HCT116 (cell line): ENCODE results near the gene H19. TPM values are rescaled to one million over a fixed set of nuclear protein-coding genes. Genes with fewer than 3 reads are reported as not detected.

Experiments used
- ATAC-seq: fragments of 200-7000 bp; cut with Tn5 transposase; 2 replicates; pipeline ENCODE4 v1.9.1; 2020; ENCODE audit warnings: mild to moderate bottlenecking, moderate library complexity
- BruUV-seq: library from RNA; stranded (reverse); fragments of 400-500 nt; replicated peaks from 2 replicates; lab custom pipeline; 2021; lab: Mats Ljungman, UMichigan
- CTCF ChIA-PET: fragments of 300-600 bp; sonication (Branson Sonifier 250); formaldehyde crosslinking; loops from one replicate; lab custom pipeline; 2021; ENCODE audit warnings: antibody characterized with exemption; lab: Charles Lee
- POLR2A ChIA-PET: fragments of 300-600, 350-600 bp; sonication (Branson Sonifier 250); formaldehyde crosslinking; loops from one replicate; lab custom pipeline; 2021; ENCODE audit warnings: antibody characterized with exemption; lab: Charles Lee
- RAD21 ChIA-PET, 2 experiments: fragments of 300-600 bp; sonication (Branson Sonifier 250); formaldehyde crosslinking; loops; one replicate each; lab custom pipeline; 2023; ENCODE audit warnings: low total read pairs in 2 of 2; ENCODE audit not compliant: uncharacterized antibody in 2 of 2, unreplicated experiment in 2 of 2, low non-redundant PET in 1 of 2; lab: Charles Lee
- DNase-seq: peaks from one replicate; pipeline ENCODE4 v3.0.0-alpha.2; 2010; ENCODE audit warnings: low read depth, low spot score
- H2AFZ ChIP-seq: fragments of 200-600 bp; shearing (Covaris generic), sonication (generic); 2 replicates; pipeline ENCODE4 v1.6.1; 2017; ENCODE audit warnings: low read depth, mixed run types, mixed read lengths, antibody characterized with exemption, low read length; ENCODE audit not compliant: poor library complexity, severe bottlenecking
- H3K27ac ChIP-seq: 2 replicates; pipeline ENCODE4 v1.5.1; 2012; ENCODE audit warnings: low read depth, low read length
- H3K27me3 ChIP-seq: fragments of 200-600 bp; sonication (generic); 2 replicates; pipeline ENCODE4 v1.6.1; 2016; ENCODE audit warnings: mixed run types, low read length, mixed read lengths; ENCODE audit not compliant: insufficient read depth
- H3K36me3 ChIP-seq, 2 experiments: fragments of 200-500 bp in 1 of 2; fragments of 200-600 bp in 1 of 2; sonication (Bioruptor generic) in 1 of 2; sonication (generic) in 1 of 2; 2 replicates each; pipeline versions ENCODE4 v1.5.1 to v1.6.1; 2014 to 2016; ENCODE audit warnings: low read length in 2 of 2, inconsistent platforms in 1 of 2, mixed read lengths in 1 of 2, mixed run types in 1 of 2; ENCODE audit not compliant: insufficient read depth in 2 of 2, control insufficient read depth in 1 of 2
- H3K4me1 ChIP-seq, 2 experiments: fragments of 200-600 bp in 1 of 2; sonication (generic) in 1 of 2; 2 replicates each; pipeline versions ENCODE4 v1.5.1 to v1.6.1; 2012 to 2017; ENCODE audit warnings: low read length in 2 of 2, inconsistent platforms in 1 of 2, mild to moderate bottlenecking in 1 of 2, mixed read lengths in 1 of 2, mixed run types in 1 of 2, moderate library complexity in 1 of 2; ENCODE audit not compliant: insufficient read depth in 2 of 2, control insufficient read depth in 1 of 2
- H3K4me2 ChIP-seq: fragments of 200-600 bp; sonication (generic); 2 replicates; pipeline ENCODE4 v1.6.1; 2017; ENCODE audit warnings: mixed run types, low read length, mixed read lengths
- H3K4me3 ChIP-seq, 2 experiments: fragments of 200-600 bp in 1 of 2; sonication (generic) in 1 of 2; replicated peaks in 1 of 2; 2 replicates each; pipeline ENCODE4 v1.5.1; 2011 to 2016; ENCODE audit warnings: low read length in 2 of 2, control low read depth in 1 of 2, low read depth in 1 of 2, mild to moderate bottlenecking in 1 of 2, mixed read lengths in 1 of 2, mixed run types in 1 of 2
- H3K79me2 ChIP-seq: fragments of 200-600 bp; sonication (generic); 2 replicates; pipeline ENCODE4 v1.6.1; 2017; ENCODE audit warnings: mild to moderate bottlenecking, mixed run types, low read length, moderate library complexity, mixed read lengths; ENCODE audit not compliant: insufficient read depth
- H3K9ac ChIP-seq: fragments of 200-600 bp; sonication (generic); 2 replicates; pipeline ENCODE4 v1.6.1; 2016; ENCODE audit warnings: low read length, mixed read lengths
- H3K9me2 ChIP-seq: fragments of 200-600 bp; sonication (generic), shearing (Covaris generic); 2 replicates; pipeline ENCODE4 v1.6.1; 2017; ENCODE audit warnings: mixed run types, mild to moderate bottlenecking, moderate library complexity; ENCODE audit not compliant: insufficient read depth
- H3K9me3 ChIP-seq, 2 experiments: fragments of 200-500 bp in 1 of 2; fragments of 200-600 bp in 1 of 2; sonication (Bioruptor generic) in 1 of 2; sonication (generic) in 1 of 2; 2 replicates each; pipeline ENCODE4 v1.6.1; 2014 to 2017; ENCODE audit warnings: low read length in 2 of 2, mixed read lengths in 2 of 2, inconsistent platforms in 1 of 2, low read depth in 1 of 2, mild to moderate bottlenecking in 1 of 2, mixed run types in 1 of 2, moderate library complexity in 1 of 2; ENCODE audit not compliant: control insufficient read depth in 1 of 2, insufficient read depth in 1 of 2
- H4K20me1 ChIP-seq: fragments of 200-600 bp; sonication (generic), shearing (Covaris generic); 2 replicates; pipeline ENCODE4 v1.6.1; 2017; ENCODE audit warnings: mixed run types, mild to moderate bottlenecking, moderate library complexity; ENCODE audit not compliant: insufficient read depth
- CEBPB ChIP-seq: IDR thresholded peaks from 2 replicates; pipeline ENCODE4 v1.6.1; 2012; ENCODE audit warnings: low read depth
- MAX ChIP-seq: IDR thresholded peaks from 2 replicates; pipeline ENCODE4 v1.6.1; 2012
- POLR2AphosphoS5 ChIP-seq: IDR thresholded peaks from 2 replicates; pipeline ENCODE4 v1.6.1; 2011; ENCODE audit warnings: mild to moderate bottlenecking, low read depth, low read length, moderate library complexity
- RAD21 ChIP-seq: IDR thresholded peaks from 2 replicates; pipeline ENCODE4 v1.6.1; 2012; ENCODE audit warnings: low read depth, mild to moderate bottlenecking
- SRF ChIP-seq: IDR thresholded peaks from 2 replicates; pipeline ENCODE4 v1.6.1; 2012; ENCODE audit warnings: low read depth
- ZBTB33 ChIP-seq: IDR thresholded peaks from 2 replicates; pipeline ENCODE4 v1.6.1; 2011; ENCODE audit warnings: mild to moderate bottlenecking, low read length, moderate library complexity; ENCODE audit not compliant: insufficient replicate concordance; ENCODE audit errors: extremely low read depth
- intact Hi-C: fragments of 100-400 bp; cut with micrococcal nuclease; formaldehyde crosslinking; loops from 2 replicates; pipeline ENCODE4 v1.10.0; 2022
- microRNA counts: library from miRNA; unstranded; fragments of <30 nt; microRNA quantifications from one replicate; lab custom pipeline; 2015
- total RNA-seq: library from RNA; stranded (reverse); gene quantifications from one replicate; pipeline ENCODE4 v1.2.1, GENCODE V29; 2021; ENCODE audit not compliant: unreplicated experiment

Gene H19
- total RNA-seq, 1 experiment from 2014 or later = 10.5 TPM

- Histone ChIP-seq H3K27ac (no peak within 1 kb of the TSS), H3K4me3 (no peak within 1 kb of the TSS), H3K36me3 (no peaks in the 10 kb centered on the region), H3K4me2 (no peak within 1 kb of the TSS), H3K4me1 (peaks cover 0 to 9% of the 10 kb centered on the region in 2 experiments; a peak in 1 of 4 replicates), H3K27me3 (no peaks in the 10 kb centered on the region), H3K79me2 (no peaks in the 10 kb centered on the region), H2AFZ (no peak within 1 kb of the TSS), H4K20me1 (no peaks in the 10 kb centered on the region), H3K9me3 (no peaks in the 10 kb centered on the region), H3K9ac (no peak within 1 kb of the TSS), H3K9me2 (no peaks in the 10 kb centered on the region)
- ATAC-seq (peak; percentile 68), DNase-seq (no peak)
- intact Hi-C loops = loop anchor here (10.0 kb wide), 1 partner anchor 52 kb away; the partner anchor contains the start of gene PRR33
- ChIA-PET POLR2A (no interaction called here), CTCF (interaction anchor here (0.7 to 4.2 kb wide), 5 partner anchors 48 to 1240 kb away, joined by 3 to 43 read pairs (median 5); no protein-coding TSS in a partner anchor), RAD21 (interaction anchor here in 1 of 2 experiments (1.4 kb wide), 1 partner anchor 253 kb away, joined by 5 read pairs; no protein-coding TSS in a partner anchor)
- TF ChIP-seq RAD21 (no peak), POLR2AphosphoS5 (no peak), SRF (no peak), MAX (no peak), CEBPB (no peak), ZBTB33 (no peak)
- no TSS peak for BruUV-seq
Measured at GRCh38 chr11:1946812-1947484, 50.7 kb downstream of the H19 start, which contains the start of gene MRPL23. MRPL23 (plus strand) TSS chr11:1947332; CDS start chr11:1947363, 31 bp downstream.

MicroRNAs encoded within 50 kb of the gene (microRNA counts, 767-probe panel; counts per million panel counts)
- microRNA hsa-miR-675-5p (lab: Ali Mortazavi, UCI) = not detected

Other genes starting within 250 kb of the H19 start
- 1.9 TPM for gene IFITM10, start 247.2 kb downstream of the H19 start, total RNA-seq
- gene CTSD, start 233.9 kb downstream of the H19 start, total RNA-seq = 127 TPM
- gene SYT8, start 162.9 kb downstream of the H19 start, total RNA-seq = 1.0 TPM
- not detected for gene TNNI2, start 158.9 kb downstream of the H19 start, total RNA-seq
- gene LSP1, start 144.8 kb downstream of the H19 start, total RNA-seq = 1.3 TPM
- gene PRR33, start 105.9 kb downstream of the H19 start, total RNA-seq = not detected
- gene TNNT3, start 78.1 kb downstream of the H19 start, total RNA-seq = 0.71 TPM
- 109 TPM for gene MRPL23, start 50.5 kb downstream of the H19 start, total RNA-seq
- gene IGF2, start 141.5 kb upstream of the H19 start, total RNA-seq = 17.9 TPM
- 0.44 TPM for gene INS, start 163.4 kb upstream of the H19 start, total RNA-seq
- gene TH, start 174.0 kb upstream of the H19 start, total RNA-seq = not detected